ENCODE results near the gene ARHGEF10L. TPM values are rescaled to one million over a fixed set of nuclear protein-coding genes. Genes with fewer than 3 reads are reported as not detected.

The ARHGEF10L gene
- total RNA-seq, 1 donor from 2014 or later = 33.1 TPM

- no peaks in the 10 kb centered on the region for H3K27me3 Mint-ChIP-seq (ENCODE audit: low read depth)
- no peaks in the 10 kb centered on the region for H3K9me3 Mint-ChIP-seq
- no peak for DNase-seq (ENCODE audit: low spot score in 2 of 2, unreplicated experiment in 2 of 2)
- TF ChIP-seq CTCF (IDR thresholded peaks at IDR 0.05; ENCODE audit: unreplicated experiment) = no peak
- no peak overlapping the region for H3K4me3 Mint-ChIP-seq
- H3K4me1 Mint-ChIP-seq = no peaks in the 10 kb centered on the region
- peaks cover 4% of the 10 kb centered on the region for H3K36me3 Mint-ChIP-seq
- no peak overlapping the region for H3K27ac Mint-ChIP-seq
These were observed 109.1 kb downstream of the ARHGEF10L start for GRCh38 chr1:17648457-17649145.

GRCh38 chr1:17649371-17650106 lies 110.0 kb downstream of the ARHGEF10L start:
- H3K27me3 Mint-ChIP-seq (ENCODE audit: low read depth) = no peaks in the 10 kb centered on the region
- H3K4me3 Mint-ChIP-seq = no peak overlapping the region
- no peaks in the 10 kb centered on the region for H3K9me3 Mint-ChIP-seq
- no peaks in the 10 kb centered on the region for H3K4me1 Mint-ChIP-seq
- no peak for DNase-seq (ENCODE audit: low spot score in 2 of 2, unreplicated experiment in 2 of 2)
- no peak overlapping the region for H3K27ac Mint-ChIP-seq
- H3K36me3 Mint-ChIP-seq = peaks cover 4% of the 10 kb centered on the region
- no peak for TF ChIP-seq CTCF (IDR thresholded peaks at IDR 0.05; ENCODE audit: unreplicated experiment)

- Mint-ChIP-seq H3K36me3 (peaks cover 15% of the 10 kb centered on the region), H3K9me3 (no peaks in the 10 kb centered on the region), H3K27me3 (ENCODE audit: low read depth) (no peaks in the 10 kb centered on the region), H3K4me1 (no peaks in the 10 kb centered on the region), H3K27ac (no peak overlapping the region), H3K4me3 (no peak overlapping the region)
- TF ChIP-seq CTCF (IDR thresholded peaks at IDR 0.05; ENCODE audit: unreplicated experiment) = no peak
- no peak for DNase-seq (ENCODE audit: low spot score in 2 of 2, unreplicated experiment in 2 of 2)
These were observed 113.8 kb downstream of the ARHGEF10L start for GRCh38 chr1:17653276-17653675.

GRCh38 chr1:17653728-17654351 lies 114.3 kb downstream of the ARHGEF10L start:
- Mint-ChIP-seq H3K4me1 (no peaks in the 10 kb centered on the region), H3K4me3 (no peak overlapping the region), H3K27me3 (ENCODE audit: low read depth) (no peaks in the 10 kb centered on the region), H3K27ac (no peak overlapping the region), H3K9me3 (no peaks in the 10 kb centered on the region), H3K36me3 (peaks cover 19% of the 10 kb centered on the region)
- DNase-seq (ENCODE audit: low spot score in 2 of 2, unreplicated experiment in 2 of 2) = peak in 1 of 2 experiments; percentile 70
- TF ChIP-seq CTCF (IDR thresholded peaks at IDR 0.05; ENCODE audit: unreplicated experiment) = peak; percentile 68

GRCh38 chr1:17654519-17654918 lies 115.0 kb downstream of the ARHGEF10L start:
- Mint-ChIP-seq H3K36me3 (peaks cover 18% of the 10 kb centered on the region), H3K27me3 (ENCODE audit: low read depth) (no peaks in the 10 kb centered on the region), H3K9me3 (no peaks in the 10 kb centered on the region), H3K4me1 (no peaks in the 10 kb centered on the region), H3K4me3 (no peak overlapping the region), H3K27ac (no peak overlapping the region)
- no peak for TF ChIP-seq CTCF (IDR thresholded peaks at IDR 0.05; ENCODE audit: unreplicated experiment)
- DNase-seq (ENCODE audit: low spot score in 2 of 2, unreplicated experiment in 2 of 2) = no peak
